GM12865 (cell line): ENCODE data around the gene RPL11.
A peak's percentile ranks its signal among the peaks of the same experiment; 100 is the strongest.

Experiments used
- DNase-seq: peaks from one replicate; pipeline ENCODE4 v3.0.0; 2010; ENCODE audit warnings: low read depth
- H3K4me3 ChIP-seq: 2 replicates; pipeline ENCODE4 v1.5.1; 2011; ENCODE audit warnings: mild to moderate bottlenecking, low read depth, low read length, control low read depth
- CTCF ChIP-seq: IDR thresholded peaks from 2 replicates; pipeline ENCODE4 v1.5.1; 2011; ENCODE audit warnings: low read length, control low read depth, low read depth, inconsistent platforms; ENCODE audit not compliant: insufficient read depth; ENCODE audit errors: missing control alignments

RPL11 gene

DNA sequence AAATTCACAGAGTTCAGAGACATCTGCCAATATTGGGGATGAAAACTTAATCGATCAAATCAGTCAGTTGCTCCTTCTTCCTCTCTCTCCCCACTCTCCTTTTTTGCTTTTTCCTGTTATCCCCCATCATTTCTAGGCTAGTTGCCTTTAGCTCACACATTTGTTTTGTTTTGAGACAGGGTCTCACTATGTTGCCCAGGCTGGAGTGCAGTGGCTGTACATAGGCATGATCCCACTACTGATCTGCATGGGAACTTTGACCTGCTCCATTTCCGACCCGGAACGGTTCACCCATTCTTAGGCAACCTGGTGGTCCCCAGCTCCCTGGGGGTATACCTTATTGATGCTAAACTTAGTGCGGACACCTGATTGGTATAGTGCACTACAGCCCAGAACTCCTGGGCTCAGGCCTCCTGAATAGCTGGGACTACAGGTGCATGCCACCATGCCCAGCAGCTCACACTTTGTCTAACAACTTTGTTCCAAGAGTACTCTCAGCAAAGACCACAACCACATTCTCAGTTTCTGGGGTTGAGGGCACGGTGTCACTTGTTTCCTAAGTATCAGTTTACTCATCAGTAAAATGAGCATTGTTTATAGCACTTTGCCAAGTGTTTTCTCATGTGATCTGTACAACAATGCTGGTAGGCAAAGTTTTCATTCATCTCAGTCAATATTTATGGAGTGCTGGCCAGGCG, 45.0 kb downstream of the RPL11 start:
- TF ChIP-seq CTCF: no peak
- peak; percentile 69 for DNase-seq
- H3K4me3 ChIP-seq: no peak overlapping the region

DNA sequence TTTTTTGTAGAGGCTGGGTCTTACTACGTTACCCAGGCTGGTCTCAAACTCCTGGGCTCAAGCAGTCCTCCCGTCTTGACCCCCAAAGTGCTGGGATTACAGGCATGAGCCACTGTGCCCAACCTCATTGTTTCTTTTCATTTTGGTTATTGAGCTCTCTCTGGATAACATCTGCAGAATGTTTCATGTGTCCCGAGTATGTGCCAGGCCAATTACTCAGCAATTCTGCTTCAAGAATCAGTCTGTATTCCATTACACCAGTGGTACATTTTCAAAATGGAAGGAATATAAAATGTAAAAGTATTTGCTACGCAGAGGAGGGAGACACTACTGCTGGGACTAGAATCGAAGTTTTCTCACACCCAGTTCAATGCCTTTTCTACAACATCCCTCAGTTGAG, 50.0 kb downstream of the RPL11 start:
- no peak for DNase-seq

DNA sequence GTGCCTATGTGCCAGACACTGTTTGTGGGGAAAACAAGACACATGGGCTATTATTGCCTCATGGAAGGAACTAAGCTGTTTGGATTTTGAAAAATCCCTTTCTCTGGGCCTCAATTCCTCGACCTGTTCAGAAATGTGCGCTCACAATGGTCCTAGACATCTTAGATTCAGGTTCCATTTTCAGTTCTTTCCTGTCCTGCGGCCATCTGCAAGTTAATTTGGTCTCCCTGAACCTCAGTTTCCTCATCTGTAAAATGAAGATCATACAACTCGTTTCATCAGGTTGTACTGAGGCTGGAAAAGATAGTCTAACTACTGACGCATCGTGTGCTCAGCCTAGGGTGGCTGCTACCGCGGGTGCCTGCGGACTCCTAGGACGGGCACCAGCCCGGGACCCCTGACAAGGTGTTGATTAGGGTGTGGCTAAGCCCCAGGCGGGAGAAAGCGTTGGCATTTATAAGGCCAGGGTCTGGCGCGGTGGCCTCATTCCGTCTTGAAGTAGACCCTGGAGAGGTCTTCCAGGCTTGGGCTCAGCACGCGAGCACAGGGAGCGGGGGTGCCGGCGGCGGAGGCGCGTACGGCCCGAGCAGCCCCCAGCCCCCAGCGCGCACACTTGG, 51.2 kb downstream of the RPL11 start:
- peak overlapping the region; percentile 74 for H3K4me3 ChIP-seq
- DNase-seq: no peak
- TF ChIP-seq CTCF: no peak

More for the DNA sequence above, 50.0 kb downstream of the RPL11 start:
- TF ChIP-seq CTCF: no peak
- H3K4me3 ChIP-seq: no peak overlapping the region

DNA sequence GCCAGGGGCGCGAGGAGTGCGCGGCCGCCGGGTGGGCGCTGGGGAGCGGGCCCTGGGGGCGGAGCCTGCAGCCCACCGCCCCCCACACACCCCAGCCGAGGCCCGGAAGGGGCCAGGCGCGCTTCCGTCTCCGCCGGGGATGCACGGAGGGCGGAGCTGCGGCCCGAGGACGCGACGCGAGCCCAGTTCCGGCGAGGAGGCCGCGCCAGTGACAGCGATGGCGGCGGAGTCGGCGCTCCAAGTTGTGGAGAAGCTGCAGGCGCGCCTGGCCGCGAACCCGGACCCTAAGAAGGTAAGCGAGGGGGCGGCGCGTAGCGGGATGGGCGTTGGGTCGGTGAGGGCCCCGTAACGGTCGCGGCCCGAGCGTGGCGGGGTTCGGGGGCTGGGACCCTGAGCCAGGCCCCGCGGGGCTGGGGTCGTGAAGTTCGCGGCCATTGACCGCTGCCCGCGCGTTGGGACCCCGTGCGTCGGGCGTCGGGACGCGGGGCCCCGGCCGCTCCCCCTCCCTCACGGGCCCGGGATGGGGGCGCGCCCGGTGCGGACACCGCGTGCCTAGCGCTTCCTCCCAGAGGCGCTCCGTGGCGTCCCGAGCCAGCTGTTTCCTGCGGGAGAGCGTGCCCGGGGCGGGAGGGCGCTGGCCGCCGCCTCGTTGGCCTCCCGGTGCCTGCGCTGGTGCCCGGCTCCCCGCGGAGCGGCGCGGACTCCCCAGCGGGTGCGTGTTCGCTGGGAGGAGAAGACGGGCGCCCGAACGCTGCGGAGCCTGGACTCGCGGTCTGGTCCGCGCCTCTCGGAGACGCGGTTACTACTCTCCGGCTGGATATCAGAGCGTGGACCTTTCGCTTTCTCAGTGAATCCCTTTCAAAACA, 51.9 kb downstream of the RPL11 start, which contains the start of gene ELOA:
Gene ELOA (plus strand): TSS at position 185 of the 866 bp plus-strand sequence. CDS start 33 bp downstream, at position 218.
- no peak for TF ChIP-seq CTCF
- peak within 1 kb of the TSS; percentile 74 for H3K4me3 ChIP-seq
- peak; percentile 88 for DNase-seq

- DNase-seq: peak; percentile 69
- H3K4me3 ChIP-seq: peak overlapping the region; percentile 74
- peak; percentile 51 for TF ChIP-seq CTCF
Observed at GRCh38 chr1:23745515-23745914, 53.9 kb downstream of the RPL11 start.
